DOHH2 (cell line): Measurements from ENCODE around the gene ALS2.

Experiments used
- H3F3A ChIP-seq: fragments of 200-600 bp; sonication (generic), shearing (Covaris generic); 2 replicates; pipeline ENCODE4 v1.6.0; 2016; ENCODE audit warnings: antibody characterized with exemption, mild to moderate bottlenecking; ENCODE audit not compliant: control insufficient read depth, insufficient read depth
- H3K27ac ChIP-seq: fragments of 200-600 bp; sonication (generic); 2 replicates; pipeline ENCODE4 v1.5.1; 2014; ENCODE audit warnings: low read depth, mild to moderate bottlenecking, low read length, moderate library complexity
- H3K27me3 ChIP-seq: fragments of 200-600 bp; sonication (generic); 2 replicates; pipeline ENCODE4 v1.6.1; 2014; ENCODE audit warnings: mild to moderate bottlenecking, low read length, mixed read lengths; ENCODE audit not compliant: control insufficient read depth
- H3K36me3 ChIP-seq: fragments of 200-600 bp; sonication (generic); 2 replicates; pipeline ENCODE4 v1.6.1; 2014; ENCODE audit warnings: mild to moderate bottlenecking, low read length, moderate library complexity, mixed read lengths; ENCODE audit not compliant: control insufficient read depth
- H3K4me1 ChIP-seq: fragments of 200-600 bp; sonication (generic); 2 replicates; pipeline ENCODE4 v1.6.1; 2014; ENCODE audit warnings: mild to moderate bottlenecking, low read length, mixed read lengths; ENCODE audit not compliant: control insufficient read depth
- H3K4me2 ChIP-seq: fragments of 200-600 bp; sonication (generic); 2 replicates; pipeline ENCODE4 v1.6.0; 2014; ENCODE audit warnings: mild to moderate bottlenecking, low read length, moderate library complexity
- H3K4me3 ChIP-seq: fragments of 200-600 bp; sonication (generic); 2 replicates; pipeline ENCODE4 v1.5.1; 2014; ENCODE audit warnings: mild to moderate bottlenecking, low read length, mixed read lengths
- H3K79me2 ChIP-seq: fragments of 200-600 bp; sonication (generic); 2 replicates; pipeline ENCODE4 v1.6.1; 2014; ENCODE audit warnings: mild to moderate bottlenecking, low read length, mixed read lengths; ENCODE audit not compliant: control insufficient read depth
- H3K9me2 ChIP-seq: fragments of 200-600 bp; sonication (generic); replicated peaks from 2 replicates; pipeline ENCODE4 v1.6.1; 2014; ENCODE audit warnings: mild to moderate bottlenecking, low read length, mixed read lengths; ENCODE audit not compliant: control insufficient read depth
- H3K9me3 ChIP-seq: fragments of 200-600 bp; sonication (generic); 2 replicates; pipeline ENCODE4 v1.6.1; 2014; ENCODE audit warnings: antibody characterized with exemption, low read length, mixed read lengths; ENCODE audit not compliant: control insufficient read depth, insufficient read depth
- H4K20me1 ChIP-seq: fragments of 200-600 bp; sonication (generic); 2 replicates; pipeline ENCODE4 v1.6.0; 2014; ENCODE audit warnings: low read depth, mild to moderate bottlenecking, antibody characterized with exemption, low read length, moderate library complexity; ENCODE audit not compliant: control insufficient read depth, insufficient read depth
- EZH2phosphoT487 ChIP-seq: fragments of 200-600 bp; sonication (generic); IDR thresholded peaks from 2 replicates; pipeline ENCODE4 v1.6.1; 2017; ENCODE audit warnings: borderline replicate concordance, mild to moderate bottlenecking, antibody characterized with exemption, low read length, moderate library complexity, mixed read lengths
- TF ChIP-seq, protein P1 (sequence below): fragments of 200-600 bp; sonication (generic); IDR thresholded peaks from one replicate; pipeline ENCODE4 v1.5.1; 2014; ENCODE audit warnings: antibody characterized with exemption, mild to moderate bottlenecking, low read depth, low read length; ENCODE audit not compliant: poor library complexity, severe bottlenecking

ALS2 gene

DNA sequence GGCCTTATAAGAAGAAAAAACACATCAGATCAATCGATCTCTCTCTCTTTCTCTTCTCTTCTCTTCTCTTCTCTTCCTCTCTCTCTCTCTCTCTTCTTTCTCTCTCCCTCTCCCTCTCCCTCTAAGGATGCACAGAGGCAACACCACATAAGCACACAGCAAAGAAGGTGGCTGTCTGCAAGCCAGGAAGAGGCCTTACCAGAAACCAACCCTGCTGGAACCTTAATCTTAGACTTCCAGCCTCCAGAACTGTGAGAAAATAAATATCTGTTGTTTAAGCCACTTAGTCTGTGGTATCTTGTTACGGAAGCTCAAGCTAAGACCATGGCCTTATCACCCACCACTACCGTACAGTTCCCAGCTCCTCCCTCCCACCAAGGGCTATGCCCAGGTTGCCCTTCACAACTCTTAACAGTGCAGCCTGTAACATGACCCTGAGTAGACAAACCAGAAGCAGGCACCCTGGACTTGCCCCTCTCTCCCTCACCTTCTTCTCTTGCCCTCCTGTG lies 112.3 kb downstream of the ALS2 start:
- Histone ChIP-seq H3K36me3 (no peaks in the 10 kb centered on the region), H3K9me3 (no peaks in the 10 kb centered on the region), H3K4me3 (no peak overlapping the region), H3K27ac (no peak overlapping the region), H3K4me2 (no peak overlapping the region), H4K20me1 (no peaks in the 10 kb centered on the region), H3F3A (no peaks in the 10 kb centered on the region), H3K4me1 (no peaks in the 10 kb centered on the region), H3K79me2 (no peaks in the 10 kb centered on the region), H3K27me3 (no peaks in the 10 kb centered on the region), H3K9me2 (no peaks in the 10 kb centered on the region)
- no peak for TF ChIP-seq EZH2phosphoT487

DNA sequence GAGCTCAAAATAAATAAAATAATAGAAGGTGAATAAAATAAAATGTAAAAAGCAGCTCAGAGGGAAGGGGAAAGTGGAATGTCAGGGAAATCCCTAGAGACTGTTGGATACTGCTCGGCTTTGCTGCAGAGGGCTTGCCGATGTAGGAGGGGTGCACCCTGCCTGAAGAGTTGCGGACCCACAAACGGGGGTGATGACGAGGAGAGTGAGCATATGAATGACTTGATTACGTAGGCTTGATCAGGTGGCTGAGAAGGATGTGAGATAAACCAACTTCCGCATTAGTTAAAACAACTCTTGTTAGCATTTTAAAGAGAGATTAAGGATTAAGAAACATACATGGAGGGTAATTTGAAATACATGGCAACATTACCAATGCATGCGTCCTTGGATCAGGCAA lies 116.4 kb downstream of the ALS2 start:
- TF ChIP-seq EZH2phosphoT487, result no peak
- TF ChIP-seq, protein P1, sequence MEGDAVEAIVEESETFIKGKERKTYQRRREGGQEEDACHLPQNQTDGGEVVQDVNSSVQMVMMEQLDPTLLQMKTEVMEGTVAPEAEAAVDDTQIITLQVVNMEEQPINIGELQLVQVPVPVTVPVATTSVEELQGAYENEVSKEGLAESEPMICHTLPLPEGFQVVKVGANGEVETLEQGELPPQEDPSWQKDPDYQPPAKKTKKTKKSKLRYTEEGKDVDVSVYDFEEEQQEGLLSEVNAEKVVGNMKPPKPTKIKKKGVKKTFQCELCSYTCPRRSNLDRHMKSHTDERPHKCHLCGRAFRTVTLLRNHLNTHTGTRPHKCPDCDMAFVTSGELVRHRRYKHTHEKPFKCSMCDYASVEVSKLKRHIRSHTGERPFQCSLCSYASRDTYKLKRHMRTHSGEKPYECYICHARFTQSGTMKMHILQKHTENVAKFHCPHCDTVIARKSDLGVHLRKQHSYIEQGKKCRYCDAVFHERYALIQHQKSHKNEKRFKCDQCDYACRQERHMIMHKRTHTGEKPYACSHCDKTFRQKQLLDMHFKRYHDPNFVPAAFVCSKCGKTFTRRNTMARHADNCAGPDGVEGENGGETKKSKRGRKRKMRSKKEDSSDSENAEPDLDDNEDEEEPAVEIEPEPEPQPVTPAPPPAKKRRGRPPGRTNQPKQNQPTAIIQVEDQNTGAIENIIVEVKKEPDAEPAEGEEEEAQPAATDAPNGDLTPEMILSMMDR, result no peak

DNA sequence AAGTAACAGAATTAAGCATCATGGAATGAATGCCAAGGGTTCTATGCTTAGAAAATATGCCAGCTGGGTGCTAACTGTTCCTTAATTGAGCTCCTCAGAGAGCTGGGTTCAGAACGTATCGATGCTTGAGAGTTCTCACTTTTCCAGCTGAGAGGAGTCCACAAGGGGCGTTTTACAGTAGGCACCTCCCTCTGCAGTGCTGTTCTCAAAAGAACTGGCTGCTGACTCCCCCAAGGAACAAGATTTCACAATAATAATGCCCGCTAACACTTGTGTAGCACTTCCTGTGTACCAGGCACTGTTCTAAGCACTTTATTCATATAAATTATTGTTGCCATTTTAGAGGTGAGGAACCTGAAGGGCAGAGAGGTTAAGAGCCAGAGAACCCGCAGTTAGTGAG lies 119.4 kb downstream of the ALS2 start:
- Histone ChIP-seq H3K79me2 (no peaks in the 10 kb centered on the region), H3K4me3 (no peak overlapping the region), H3K9me2 (no peaks in the 10 kb centered on the region), H3K27ac (no peak overlapping the region), H3K36me3 (no peaks in the 10 kb centered on the region), H4K20me1 (no peaks in the 10 kb centered on the region), H3K27me3 (peaks cover 3% of the 10 kb centered on the region; the same call in 1 of the 2 replicates), H3K4me1 (no peaks in the 10 kb centered on the region), H3F3A (no peaks in the 10 kb centered on the region), H3K9me3 (no peaks in the 10 kb centered on the region), H3K4me2 (no peak overlapping the region)
- TF ChIP-seq EZH2phosphoT487, result no peak
- TF ChIP-seq, protein P1, result no peak

More for the DNA sequence above, 116.4 kb downstream of the ALS2 start:
- Histone ChIP-seq H3K27me3 (peaks cover 3% of the 10 kb centered on the region; the same call in 1 of the 2 replicates), H3K4me2 (no peak overlapping the region), H3F3A (no peaks in the 10 kb centered on the region), H3K36me3 (no peaks in the 10 kb centered on the region), H3K4me1 (no peaks in the 10 kb centered on the region), H3K4me3 (no peak overlapping the region), H3K79me2 (no peaks in the 10 kb centered on the region), H3K9me3 (no peaks in the 10 kb centered on the region), H4K20me1 (no peaks in the 10 kb centered on the region), H3K9me2 (no peaks in the 10 kb centered on the region), H3K27ac (no peak overlapping the region)

DNA sequence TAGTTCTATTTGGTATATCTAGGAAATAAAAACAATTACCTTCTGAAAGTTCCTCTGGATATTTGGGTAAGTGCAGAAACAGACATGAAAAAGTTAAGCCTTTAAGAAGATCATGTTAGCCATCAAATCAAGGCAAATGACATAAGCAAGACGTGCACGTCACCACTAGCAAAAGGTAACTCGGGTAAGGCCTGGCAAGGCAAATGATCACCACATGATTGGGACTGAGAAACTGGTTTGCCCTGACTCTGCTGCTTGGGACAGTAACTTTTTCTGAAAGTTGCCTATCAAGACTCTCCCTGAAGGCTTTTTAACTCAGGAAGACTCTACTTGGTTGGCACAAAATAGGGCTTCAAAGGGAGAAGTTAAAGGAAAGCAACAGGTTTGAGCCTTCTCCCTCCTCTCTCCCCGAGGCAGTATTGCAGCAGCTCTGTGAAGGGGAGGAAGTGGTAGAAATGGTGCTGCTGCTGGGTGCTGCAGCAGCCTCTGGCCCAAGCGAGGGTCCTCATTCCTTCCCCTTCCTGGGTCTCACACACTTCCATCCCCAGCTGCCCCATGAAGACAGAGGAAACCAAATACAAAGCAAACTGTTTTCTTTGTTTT lies 120.3 kb downstream of the ALS2 start:
- no peaks in the 10 kb centered on the region for H3K36me3 ChIP-seq
- no peaks in the 10 kb centered on the region for H3K9me2 ChIP-seq
- H3K4me2 ChIP-seq, result no peak overlapping the region
- no peaks in the 10 kb centered on the region for H4K20me1 ChIP-seq
- TF ChIP-seq, protein P1, result no peak
- no peak for TF ChIP-seq EZH2phosphoT487
- no peaks in the 10 kb centered on the region for H3K4me1 ChIP-seq
- no peaks in the 10 kb centered on the region for H3K9me3 ChIP-seq
- no peaks in the 10 kb centered on the region for H3K79me2 ChIP-seq
- no peak overlapping the region for H3K4me3 ChIP-seq
- no peaks in the 10 kb centered on the region for H3F3A ChIP-seq
- H3K27me3 ChIP-seq, result peaks cover 5% of the 10 kb centered on the region; the same call in 1 of the 2 replicates
- no peak overlapping the region for H3K27ac ChIP-seq
